HG02970 (cell line): ENCODE data around the gene TAX1BP3.
A peak's percentile ranks its signal among the peaks of the same experiment; 100 is the strongest.
"Not testable (repeated sequence)": the region's sequence is repeated elsewhere in the genome, so short reads cannot be mapped to it uniquely, and the experiment has no call there.

ENCODE experiments used
- ATAC-seq: cut with Tn5 transposase; IDR thresholded peaks from one replicate; pipeline ENCODE4 v1.9.1; 2021; ENCODE audit warnings: mild to moderate bottlenecking, moderate library complexity, moderate number of reproducible peaks; ENCODE audit not compliant: unreplicated experiment, low FRiP score

The TAX1BP3 gene

DNA sequence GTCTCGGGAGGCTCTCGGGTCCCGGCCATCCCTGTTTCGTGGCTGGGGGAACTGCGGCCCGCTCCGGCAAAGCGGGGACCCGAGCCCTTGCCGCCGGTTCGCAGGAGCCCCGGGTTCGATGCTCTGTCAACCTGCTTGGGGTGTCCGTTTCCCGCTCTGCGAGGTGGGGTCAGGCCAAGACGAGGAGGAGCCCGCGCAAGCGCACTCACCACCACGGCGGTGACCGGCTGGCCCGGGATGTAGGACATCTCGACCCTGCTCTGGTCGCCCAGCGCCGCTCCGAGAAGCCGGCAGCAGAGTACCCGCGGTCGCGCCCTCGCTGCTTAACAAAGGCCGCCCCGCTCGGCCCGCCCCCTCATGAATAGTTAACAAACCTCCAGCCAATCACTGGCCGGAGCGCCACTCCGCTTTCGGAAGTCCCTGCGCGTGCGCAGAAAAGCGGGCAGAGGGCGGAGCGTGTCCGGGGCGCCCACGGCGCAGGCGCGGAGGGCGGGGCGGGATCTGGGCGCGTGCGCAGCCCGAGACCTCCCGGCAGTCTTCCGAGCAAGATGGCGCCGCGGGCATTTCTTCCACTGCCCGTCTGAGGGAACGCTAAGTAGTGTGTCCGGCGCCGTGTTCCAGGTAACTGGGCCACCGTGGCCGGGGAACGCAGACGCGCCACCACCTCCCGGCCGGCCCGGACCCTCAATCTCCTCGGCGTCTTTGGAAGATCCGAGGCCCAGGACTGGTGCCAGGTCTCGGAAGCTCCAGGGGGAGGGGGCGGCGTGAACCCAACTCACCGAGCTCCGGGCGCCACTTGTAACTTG lies at the start of gene TAX1BP3, which contains the start of gene EMC6:
Gene TAX1BP3, minus strand, starts transcription at position 300 of the 806 bp plus-strand sequence. Its CDS starts 52 bp downstream, at position 248.
Gene EMC6, plus strand, starts transcription at position 534 of the 806 bp plus-strand sequence. CDS start 335 bp downstream, outside the sequence.
- peak; percentile 89 for ATAC-seq

- ATAC-seq: no peak
These were observed 46.9 kb upstream of the TAX1BP3 start for GRCh38 chr17:3715296-3715695.

DNA sequence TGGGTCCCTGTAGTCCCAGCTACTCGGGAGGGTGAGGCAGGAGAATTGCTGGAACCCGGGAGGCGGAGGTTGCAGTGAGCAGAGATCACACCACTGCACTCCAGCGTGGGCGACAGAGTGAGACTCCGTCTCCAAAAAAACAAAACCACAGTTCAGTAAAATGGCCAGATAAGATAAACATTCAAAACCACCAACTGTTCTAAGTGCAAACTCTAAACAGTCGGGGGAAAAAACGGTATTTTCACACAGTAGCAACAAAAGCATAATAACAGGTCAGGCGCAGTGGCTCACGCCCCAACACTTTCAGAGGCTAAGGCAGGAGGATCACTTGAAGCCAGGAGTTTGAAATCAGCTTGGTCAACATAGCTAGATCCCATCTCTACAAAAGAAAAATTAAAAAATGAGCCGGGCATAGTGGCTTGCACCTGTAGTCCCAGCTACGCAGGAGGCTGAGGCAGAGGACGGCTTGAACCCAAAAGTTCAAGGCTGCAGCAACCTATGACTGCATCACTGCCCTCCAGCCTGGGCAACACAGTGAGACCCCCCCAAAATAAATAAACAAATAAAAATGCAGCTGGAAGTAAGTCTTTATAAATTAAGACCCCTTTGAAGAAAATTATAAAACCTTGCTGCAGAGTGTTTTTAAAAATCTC lies 44.6 kb upstream of the TAX1BP3 start:
- no peak for ATAC-seq

GRCh38 chr17:3710951-3711383 lies 42.6 kb upstream of the TAX1BP3 start:
- ATAC-seq: peak; percentile 88

DNA sequence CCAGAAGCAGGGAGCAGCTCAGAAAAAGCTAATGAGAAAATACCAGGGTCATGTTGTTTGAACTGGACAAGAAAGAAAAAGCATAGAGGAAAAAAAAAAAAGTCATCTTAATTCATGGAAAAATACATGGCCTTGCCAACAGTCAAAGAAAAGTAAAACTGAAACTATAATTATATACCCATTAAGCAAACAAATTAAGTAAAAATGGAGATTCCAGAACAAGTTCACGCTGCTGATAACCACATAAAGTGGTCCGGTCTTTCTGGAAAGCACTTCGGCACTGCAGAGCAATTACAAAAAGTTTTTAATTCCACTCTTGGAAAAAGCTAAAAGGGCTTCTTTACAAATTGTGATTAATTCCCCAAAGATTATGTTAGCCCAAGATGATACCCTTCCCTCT lies 40.0 kb upstream of the TAX1BP3 start:
- ATAC-seq: no peak

DNA sequence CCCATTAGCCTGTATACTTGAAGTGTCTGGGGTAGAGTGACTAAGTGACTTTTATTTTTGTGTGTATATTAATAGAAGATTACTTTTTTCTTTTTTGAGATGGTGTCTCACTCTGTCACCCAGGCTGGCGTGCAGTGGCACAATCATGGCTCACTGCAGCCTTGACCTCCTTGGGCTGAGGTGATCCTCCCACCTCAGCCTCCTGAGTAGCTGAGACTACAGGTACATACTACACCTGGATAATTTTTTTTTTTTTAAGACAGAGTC lies 37.3 kb upstream of the TAX1BP3 start:
- ATAC-seq: not testable (repeated sequence)

- ATAC-seq: no peak
These were observed 36.7 kb upstream of the TAX1BP3 start for GRCh38 chr17:3704931-3705717.

GRCh38 chr17:3702041-3702539 lies 33.7 kb upstream of the TAX1BP3 start:
- not testable (repeated sequence) for ATAC-seq

DNA sequence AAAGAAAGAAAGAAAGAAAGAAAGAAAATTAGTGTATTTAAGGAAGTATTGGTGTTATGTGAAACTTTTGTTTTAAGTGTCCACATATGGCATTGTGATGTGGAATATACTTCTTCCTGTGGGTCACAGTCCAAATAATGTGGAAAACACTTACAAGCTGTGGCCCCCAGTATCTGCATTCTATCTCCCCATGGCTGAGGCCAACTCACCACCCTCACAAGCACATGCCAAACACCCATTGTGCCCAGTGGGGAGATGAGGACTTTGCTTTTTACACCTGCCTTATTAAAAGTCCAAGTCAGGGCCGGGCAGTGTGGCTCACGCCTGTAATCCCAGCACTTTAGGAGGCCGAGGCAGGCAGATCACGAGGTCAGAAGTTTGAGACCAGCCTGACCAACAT lies 31.6 kb upstream of the TAX1BP3 start:
- ATAC-seq: no peak

DNA sequence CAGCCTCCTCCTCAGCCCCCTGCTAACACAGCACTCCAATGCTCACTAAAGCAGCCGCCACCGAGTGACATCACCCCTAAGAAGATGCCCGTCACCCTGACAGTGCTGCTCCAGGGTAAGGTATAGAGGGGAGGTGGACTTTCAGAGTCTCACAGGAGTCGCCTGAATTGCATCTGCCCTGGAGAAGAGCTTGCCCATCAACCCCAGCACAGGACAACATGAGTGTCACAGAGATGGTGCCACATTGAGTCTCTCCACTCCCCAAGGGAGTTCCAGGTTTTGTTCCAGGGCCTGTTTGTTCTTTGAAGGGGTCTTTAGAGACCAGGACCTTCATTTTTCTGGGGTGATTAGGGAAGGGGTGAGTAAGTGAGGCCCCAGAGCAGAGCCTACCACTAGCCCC lies 29.8 kb upstream of the TAX1BP3 start:
- no peak for ATAC-seq

- ATAC-seq: no peak
These were observed 28.7 kb upstream of the TAX1BP3 start for GRCh38 chr17:3697103-3697476.

DNA sequence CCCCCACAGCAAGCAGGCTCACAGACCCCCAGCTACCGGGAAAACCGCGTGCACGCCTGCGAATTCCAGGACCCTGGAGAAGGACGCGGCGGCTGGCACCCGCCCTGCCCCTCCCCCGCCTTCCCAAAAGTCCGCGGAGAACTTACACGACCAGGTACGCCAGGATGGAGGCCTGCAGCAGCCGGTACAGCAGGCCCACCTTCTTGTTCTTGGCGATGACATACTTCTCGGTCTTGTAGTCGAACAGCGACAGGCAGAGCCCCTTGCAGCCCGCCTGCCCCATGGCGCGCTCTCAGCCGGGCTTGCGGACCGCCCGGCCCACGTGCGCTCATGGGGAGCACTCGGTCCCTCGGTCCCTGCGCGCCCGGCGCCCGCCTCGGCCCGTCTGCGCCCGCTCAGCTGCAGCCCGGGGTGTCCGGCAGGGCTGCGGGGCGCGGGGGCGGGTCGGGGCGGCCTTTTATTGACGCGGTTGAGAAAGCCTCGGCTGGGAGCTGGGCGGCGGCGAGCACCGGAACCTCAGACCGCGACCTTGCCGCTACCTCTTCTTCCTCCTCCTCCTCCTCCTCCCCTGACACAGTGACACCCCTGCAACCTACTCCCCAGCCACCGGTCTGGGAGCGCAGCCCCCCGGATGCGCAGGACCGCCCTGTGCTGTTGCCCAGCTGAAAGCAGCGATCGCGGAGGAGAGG lies 27.5 kb upstream of the TAX1BP3 start, which contains the start of gene P2RX5:
Gene P2RX5, minus strand, starts transcription at position 433 of the 689 bp plus-strand sequence. Its CDS starts 150 bp downstream, at position 283.
- ATAC-seq: no peak

GRCh38 chr17:3695129-3695722 lies 26.8 kb upstream of the TAX1BP3 start:
- ATAC-seq: no peak

GRCh38 chr17:3693829-3694231 lies 25.5 kb upstream of the TAX1BP3 start:
- ATAC-seq: peak; percentile 37

DNA sequence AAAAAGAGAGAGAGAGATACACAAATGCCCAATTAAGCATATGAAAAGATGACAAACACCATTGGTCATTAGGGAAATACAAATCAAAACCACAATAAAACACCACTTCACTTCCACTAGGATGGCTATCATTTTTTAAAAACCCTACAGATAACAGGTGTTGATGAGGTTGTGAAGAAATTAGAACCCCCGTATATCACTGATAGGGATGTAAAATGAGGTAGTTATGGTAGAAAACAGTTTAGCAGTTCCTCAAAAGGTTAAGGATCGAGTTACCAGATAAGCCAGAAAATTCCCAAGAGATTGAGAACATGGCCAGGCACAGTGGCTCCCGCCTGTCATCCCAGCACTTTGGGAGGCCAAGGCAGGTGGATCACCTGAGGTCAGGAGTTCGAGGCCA lies 24.8 kb upstream of the TAX1BP3 start:
- ATAC-seq: no peak

GRCh38 chr17:3692346-3692745 lies 24.0 kb upstream of the TAX1BP3 start:
- no peak for ATAC-seq

DNA sequence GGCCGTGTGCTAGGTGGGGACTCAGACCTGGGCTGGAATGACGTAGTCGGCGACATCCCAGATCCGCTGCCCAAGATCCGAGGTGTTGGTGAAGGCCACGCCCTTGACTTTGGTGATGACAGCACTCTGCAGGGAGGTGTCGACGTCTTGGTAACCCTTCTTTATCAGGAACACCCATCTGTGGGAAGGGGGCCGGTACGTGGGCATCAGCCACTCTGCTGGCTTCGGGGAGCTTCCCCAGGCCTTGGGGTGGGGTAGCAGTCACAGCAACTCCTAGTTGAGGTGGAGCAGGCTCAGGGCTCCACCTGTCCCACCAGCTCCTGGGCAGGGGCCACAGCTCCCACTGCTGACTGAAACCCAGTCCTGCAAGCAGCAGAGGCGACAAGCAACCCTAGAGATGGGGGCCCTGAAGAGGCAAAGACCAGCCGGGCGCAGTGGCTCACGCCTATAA lies 23.3 kb upstream of the TAX1BP3 start:
- no peak for ATAC-seq

- no peak for ATAC-seq
These were observed 21.8 kb upstream of the TAX1BP3 start for GRCh38 chr17:3690094-3690715.
